ENCODE data around the gene FBXO15. TPM values are rescaled to one million over a fixed set of nuclear protein-coding genes. Genes with fewer than 3 reads are reported as not detected.

Gene FBXO15
- total RNA-seq, 1 donor from 2014 or later: 0.81 TPM

- no peaks in the 10 kb centered on the region for H3K9me3 ChIP-seq
- intact Hi-C loops (cut with DNase I): no loop called here
- TF ChIP-seq CTCF (IDR thresholded peaks at IDR 0.05): no peak
- H3K4me3 ChIP-seq: no peak overlapping the region
- H3K36me3 ChIP-seq: peaks cover 38% of the 10 kb centered on the region
- no peak overlapping the region for H3K27ac ChIP-seq
- DNase-seq (no peak), ATAC-seq (no peak)
- H3K27me3 ChIP-seq: no peaks in the 10 kb centered on the region
- peaks cover 15% of the 10 kb centered on the region for H3K4me1 ChIP-seq
Observed at GRCh38 chr18:74152857-74153256, 5.2 kb upstream of the FBXO15 start.

GRCh38 chr18:74152270-74152669 is 4.6 kb upstream of the FBXO15 start:
- Histone ChIP-seq H3K36me3 (peaks cover 33% of the 10 kb centered on the region), H3K4me1 (peaks cover 15% of the 10 kb centered on the region), H3K27me3 (no peaks in the 10 kb centered on the region), H3K9me3 (no peaks in the 10 kb centered on the region), H3K4me3 (no peak overlapping the region), H3K27ac (no peak overlapping the region)
- no peak for TF ChIP-seq CTCF (IDR thresholded peaks at IDR 0.05)
- intact Hi-C loops (cut with DNase I): no loop called here
- DNase-seq (no peak), ATAC-seq (no peak)

- TF ChIP-seq CTCF (IDR thresholded peaks at IDR 0.05): no peak
- DNase-seq (no peak), ATAC-seq (no peak)
- no peak overlapping the region for H3K4me3 ChIP-seq
- peaks cover 20% of the 10 kb centered on the region for H3K4me1 ChIP-seq
- intact Hi-C loops (cut with DNase I): no loop called here
- no peaks in the 10 kb centered on the region for H3K27me3 ChIP-seq
- peaks cover 9% of the 10 kb centered on the region for H3K36me3 ChIP-seq
- no peaks in the 10 kb centered on the region for H3K9me3 ChIP-seq
- H3K27ac ChIP-seq: no peak overlapping the region
Observed at GRCh38 chr18:74149878-74150277, 2.2 kb upstream of the FBXO15 start.

- Histone ChIP-seq H3K9me3 (no peaks in the 10 kb centered on the region), H3K4me3 (peak overlapping the region; percentile 75), H3K36me3 (no peaks in the 10 kb centered on the region), H3K4me1 (peaks cover 20% of the 10 kb centered on the region), H3K27ac (peak overlapping the region; percentile 90), H3K27me3 (no peaks in the 10 kb centered on the region)
- TF ChIP-seq CTCF (IDR thresholded peaks at IDR 0.05): no peak
- intact Hi-C loops (cut with DNase I): no loop called here
- ATAC-seq (no peak), DNase-seq (no peak)
Observed at GRCh38 chr18:74148543-74149070, 973 bp upstream of the FBXO15 start.

- H3K27me3 ChIP-seq: no peaks in the 10 kb centered on the region
- no peak for TF ChIP-seq CTCF (IDR thresholded peaks at IDR 0.05)
- ATAC-seq: no peak
- H3K4me1 ChIP-seq: peaks cover 20% of the 10 kb centered on the region
- H3K4me3 ChIP-seq: peak overlapping the region; percentile 75
- no peak for DNase-seq
- H3K27ac ChIP-seq: peak overlapping the region; percentile 90
- no peaks in the 10 kb centered on the region for H3K36me3 ChIP-seq
- intact Hi-C loops (cut with DNase I): no loop called here
- H3K9me3 ChIP-seq: no peaks in the 10 kb centered on the region
Observed at GRCh38 chr18:74147491-74147778, 199 bp downstream of the FBXO15 start.

GRCh38 chr18:74146756-74147155 is 878 bp downstream of the FBXO15 start:
- ATAC-seq: no peak
- peak overlapping the region; percentile 90 for H3K27ac ChIP-seq
- H3K27me3 ChIP-seq: no peaks in the 10 kb centered on the region
- H3K4me3 ChIP-seq: peak overlapping the region; percentile 75
- no peak for DNase-seq
- no peak for TF ChIP-seq CTCF (IDR thresholded peaks at IDR 0.05)
- no peaks in the 10 kb centered on the region for H3K9me3 ChIP-seq
- H3K36me3 ChIP-seq: no peaks in the 10 kb centered on the region
- intact Hi-C loops (cut with DNase I): no loop called here
- H3K4me1 ChIP-seq: peaks cover 20% of the 10 kb centered on the region

Measured in upper lobe of right lung (tissue), 1 donor.